ENCODE data around the gene RUNX1.
"Not testable (repeated sequence)": the region's sequence is repeated elsewhere in the genome, so short reads cannot be mapped to it uniquely, and the experiment has no call there.

Gene RUNX1

GRCh38 chr21:34817821-34818661, 231.1 kb downstream of the RUNX1 start:
- DNase-seq: no peak

- DNase-seq: no peak
Observed at GRCh38 chr21:34815831-34816705, 233.0 kb downstream of the RUNX1 start.

- no peak for DNase-seq
Observed at GRCh38 chr21:34814529-34814951, 234.6 kb downstream of the RUNX1 start.

GRCh38 chr21:34813266-34813894, 235.7 kb downstream of the RUNX1 start:
- no peak for DNase-seq

- DNase-seq: no peak
Observed at GRCh38 chr21:34812504-34813265, 236.4 kb downstream of the RUNX1 start.

GRCh38 chr21:34811368-34811767, 237.7 kb downstream of the RUNX1 start:
- DNase-seq: no peak

GRCh38 chr21:34810786-34811185, 238.3 kb downstream of the RUNX1 start:
- DNase-seq: no peak

- no peak for DNase-seq
Observed at GRCh38 chr21:34809822-34810221, 239.3 kb downstream of the RUNX1 start.

- DNase-seq: no peak
Observed at GRCh38 chr21:34808569-34809204, 240.4 kb downstream of the RUNX1 start.

- peak; percentile 49 for DNase-seq
Observed at GRCh38 chr21:34807881-34808568, 241.1 kb downstream of the RUNX1 start.

- DNase-seq: peak; percentile 39
Observed at GRCh38 chr21:34807146-34807880, 241.8 kb downstream of the RUNX1 start.

GRCh38 chr21:34806423-34806822, 242.7 kb downstream of the RUNX1 start:
- no peak for DNase-seq

- DNase-seq: no peak
Observed at GRCh38 chr21:34805157-34805556, 243.9 kb downstream of the RUNX1 start.

- DNase-seq: not testable (repeated sequence)
Observed at GRCh38 chr21:34804584-34804983, 244.5 kb downstream of the RUNX1 start.

GRCh38 chr21:34803782-34804370, 245.2 kb downstream of the RUNX1 start:
- DNase-seq: no peak

GRCh38 chr21:34802180-34802899, 246.8 kb downstream of the RUNX1 start:
- DNase-seq: no peak

GRCh38 chr21:34801519-34802132, 247.5 kb downstream of the RUNX1 start:
- DNase-seq: no peak

GRCh38 chr21:34800797-34801518, 248.1 kb downstream of the RUNX1 start:
- DNase-seq: no peak

Measured in activated effector memory CD4-positive, alpha-beta T cell treated with Interleukin-2 at 50 U/mL for 16 hours (primary cell).